ENCODE measurements around the gene FAM136A.
"Not testable (repeated sequence)": the region's sequence is repeated elsewhere in the genome, so short reads cannot be mapped to it uniquely, and the experiment has no call there.

Gene FAM136A

GRCh38 chr2:70301344-70302194 lies at the start of gene FAM136A:
TSS of gene FAM136A (minus strand) at chr2:70302067. CDS start at chr2:70302011, 56 bp downstream.
- DNase-seq (ENCODE audit: low spot score): peak; percentile 93

GRCh38 chr2:70349921-70350685 lies 48.2 kb upstream of the FAM136A start:
- DNase-seq (ENCODE audit: low spot score): no peak

- DNase-seq (ENCODE audit: low spot score): no peak
These were observed 46.0 kb upstream of the FAM136A start for GRCh38 chr2:70347831-70348230.

GRCh38 chr2:70344195-70344594 lies 42.3 kb upstream of the FAM136A start:
- DNase-seq (ENCODE audit: low spot score): no peak

GRCh38 chr2:70341477-70341765 lies 39.6 kb upstream of the FAM136A start:
- DNase-seq (ENCODE audit: low spot score): no peak

- peak; percentile 70 for DNase-seq (ENCODE audit: low spot score)
These were observed 39.1 kb upstream of the FAM136A start for GRCh38 chr2:70340761-70341476.

- no peak for DNase-seq (ENCODE audit: low spot score)
These were observed 38.2 kb upstream of the FAM136A start for GRCh38 chr2:70340075-70340474.

GRCh38 chr2:70336552-70336951 lies 34.7 kb upstream of the FAM136A start:
- no peak for DNase-seq (ENCODE audit: low spot score)

- DNase-seq (ENCODE audit: low spot score): no peak
These were observed 29.1 kb upstream of the FAM136A start for GRCh38 chr2:70331012-70331411.

GRCh38 chr2:70330476-70330875 lies 28.6 kb upstream of the FAM136A start:
- DNase-seq (ENCODE audit: low spot score): no peak

GRCh38 chr2:70328921-70329561 lies 27.2 kb upstream of the FAM136A start:
- no peak for DNase-seq (ENCODE audit: low spot score)

- no peak for DNase-seq (ENCODE audit: low spot score)
These were observed 24.0 kb upstream of the FAM136A start for GRCh38 chr2:70325875-70326274.

GRCh38 chr2:70322518-70322917 lies 20.7 kb upstream of the FAM136A start:
- DNase-seq (ENCODE audit: low spot score): no peak

- DNase-seq (ENCODE audit: low spot score): no peak
These were observed 19.5 kb upstream of the FAM136A start for GRCh38 chr2:70321370-70321769.

- no peak for DNase-seq (ENCODE audit: low spot score)
These were observed 12.8 kb upstream of the FAM136A start for GRCh38 chr2:70314640-70315039.

- no peak for DNase-seq (ENCODE audit: low spot score)
These were observed 10.7 kb upstream of the FAM136A start for GRCh38 chr2:70312560-70312959.

- no peak for DNase-seq (ENCODE audit: low spot score)
These were observed 9.0 kb upstream of the FAM136A start for GRCh38 chr2:70310899-70311298.

- DNase-seq (ENCODE audit: low spot score): no peak
These were observed 3.7 kb upstream of the FAM136A start for GRCh38 chr2:70305531-70305930.

GRCh38 chr2:70304498-70304897 lies 2.6 kb upstream of the FAM136A start:
- no peak for DNase-seq (ENCODE audit: low spot score)

GRCh38 chr2:70303186-70303585 lies 1.3 kb upstream of the FAM136A start:
- DNase-seq (ENCODE audit: low spot score): no peak

GRCh38 chr2:70302195-70302546 lies 304 bp upstream of the FAM136A start:
- DNase-seq (ENCODE audit: low spot score): not testable (repeated sequence)

GRCh38 chr2:70300771-70301343 lies 1.0 kb downstream of the FAM136A start:
- no peak for DNase-seq (ENCODE audit: low spot score)

All from D341Med (cell line).